BLaER1 treated with 17β-estradiol and CSF1 and Interleukin-3, amounts not matched to agents 10 nM and 100 nM (cell line): ENCODE results near the gene TAS2R7.
"Not testable (repeated sequence)": the region's sequence is repeated elsewhere in the genome, so short reads cannot be mapped to it uniquely, and the experiment has no call there.

Experiments used
- H3K27ac ChIP-seq, 11 experiments: shearing (Covaris generic); formaldehyde crosslinking; 2 replicates each; pipeline ENCODE4 v1.8.1; 2022
- H3K27me3 ChIP-seq, 11 experiments: shearing (Covaris generic); formaldehyde crosslinking; 2 replicates each; pipeline ENCODE4 v1.8.1; 2022
- H3K36me3 ChIP-seq, 11 experiments: shearing (Covaris generic); formaldehyde crosslinking; 2 replicates each; pipeline ENCODE4 v1.8.1; 2022
- H3K4me1 ChIP-seq, 10 experiments: shearing (Covaris generic); formaldehyde crosslinking; 2 replicates each; pipeline ENCODE4 v1.8.1; 2022
- H3K4me2 ChIP-seq, 11 experiments: shearing (Covaris generic); formaldehyde crosslinking; 2 replicates each; pipeline ENCODE4 v1.8.1; 2022
- H3K4me3 ChIP-seq, 10 experiments: shearing (Covaris generic); formaldehyde crosslinking; 2 replicates each; pipeline ENCODE4 v1.8.1; 2022
- H3K9ac ChIP-seq, 11 experiments: shearing (Covaris generic); formaldehyde crosslinking; 2 replicates each; pipeline ENCODE4 v1.8.1; 2022
- H3K9me3 ChIP-seq, 11 experiments: shearing (Covaris generic); formaldehyde crosslinking; replicated peaks in 1 of 11; 2 replicates each; pipeline ENCODE4 v1.8.1; 2022
- H4K20me1 ChIP-seq, 11 experiments: shearing (Covaris generic); formaldehyde crosslinking; 2 replicates each; pipeline ENCODE4 v1.8.1; 2022
- Cebpa-rat ChIP-seq, 11 experiments: shearing (Covaris generic); IDR thresholded peaks; 2 replicates each; pipeline ENCODE4 v1.8.1; 2022

Gene TAS2R7

GRCh38 chr12:10811883-10812536, 9.6 kb upstream of the TAS2R7 start:
- no peak overlapping the region for H3K9ac ChIP-seq
- H3K36me3 ChIP-seq: no peaks in the 10 kb centered on the region
- H3K4me1 ChIP-seq: no peaks in the 10 kb centered on the region
- no peak overlapping the region for H3K27ac ChIP-seq
- H3K4me2 ChIP-seq: no peak overlapping the region
- no peaks in the 10 kb centered on the region for H4K20me1 ChIP-seq
- no peaks in the 10 kb centered on the region; a peak in 1 of 22 replicates for H3K9me3 ChIP-seq
- H3K4me3 ChIP-seq: no peak overlapping the region
- no peaks in the 10 kb centered on the region for H3K27me3 ChIP-seq
- TF ChIP-seq Cebpa-rat (IDR thresholded peaks at IDR 0.05): no peak

DNA sequence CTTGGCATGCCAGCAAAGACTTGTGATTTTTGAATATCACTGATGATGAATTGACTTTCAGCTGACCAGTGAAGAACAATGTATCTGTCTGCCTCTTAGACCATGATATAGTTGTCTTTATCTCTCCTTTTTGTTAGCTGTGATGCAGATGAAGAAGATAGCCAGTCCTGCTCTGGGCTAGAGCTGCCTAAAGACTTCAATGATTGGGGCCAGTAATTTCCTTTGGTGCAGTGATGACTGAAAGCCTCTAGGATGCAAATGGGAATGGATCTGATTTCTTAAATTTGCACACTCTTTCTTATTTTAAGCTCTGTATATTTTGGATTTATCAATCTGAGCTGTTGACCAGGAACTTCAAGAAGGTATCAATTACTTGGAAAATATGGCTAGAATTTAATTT, 7.6 kb upstream of the TAS2R7 start, which contains the start of gene TAS2R9:
Gene TAS2R9, minus strand, starts transcription at position 101 of the 400 bp plus-strand sequence. Its CDS starts 93 bp downstream, at position 8.
- Histone ChIP-seq H3K9me3 (no peaks in the 10 kb centered on the region), H3K4me3 (no peak within 1 kb of the TSS), H3K27me3 (no peaks in the 10 kb centered on the region), H3K9ac (no peak within 1 kb of the TSS), H4K20me1 (no peaks in the 10 kb centered on the region), H3K27ac (no peak within 1 kb of the TSS), H3K4me2 (no peak within 1 kb of the TSS), H3K36me3 (no peaks in the 10 kb centered on the region), H3K4me1 (no peaks in the 10 kb centered on the region)
- no peak for TF ChIP-seq Cebpa-rat (IDR thresholded peaks at IDR 0.05)

DNA sequence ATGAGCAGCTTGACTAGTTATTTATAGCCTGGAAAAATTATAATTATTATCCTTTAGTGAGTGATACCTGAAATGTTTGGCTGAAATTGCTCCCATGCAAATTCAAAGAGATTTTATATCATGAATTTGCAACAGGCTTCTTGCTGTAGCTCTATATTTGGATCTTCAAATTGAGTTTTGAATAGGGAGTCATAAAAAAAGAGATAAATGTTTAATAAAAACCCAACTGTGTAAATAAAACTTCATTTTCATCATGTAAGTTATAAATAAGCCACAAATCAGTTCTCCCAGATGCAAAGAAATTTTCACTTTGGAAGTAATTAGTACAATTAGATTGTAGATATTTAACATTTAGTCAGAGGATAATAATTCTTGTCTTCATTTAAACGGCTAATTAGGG, 4.8 kb upstream of the TAS2R7 start, which contains the start of gene TAS2R8:
Gene TAS2R8, minus strand, starts transcription at position 101 of the 400 bp plus-strand sequence. CDS start 306 bp downstream, outside the sequence.
- H3K36me3 ChIP-seq: no peaks in the 10 kb centered on the region
- no peaks in the 10 kb centered on the region for H3K4me1 ChIP-seq
- H3K4me3 ChIP-seq: no peak within 1 kb of the TSS
- no peak within 1 kb of the TSS for H3K27ac ChIP-seq
- TF ChIP-seq Cebpa-rat (IDR thresholded peaks at IDR 0.05): no peak
- no peak within 1 kb of the TSS for H3K9ac ChIP-seq
- no peaks in the 10 kb centered on the region for H3K27me3 ChIP-seq
- no peak within 1 kb of the TSS for H3K4me2 ChIP-seq
- H3K9me3 ChIP-seq: no peaks in the 10 kb centered on the region
- H4K20me1 ChIP-seq: no peaks in the 10 kb centered on the region

DNA sequence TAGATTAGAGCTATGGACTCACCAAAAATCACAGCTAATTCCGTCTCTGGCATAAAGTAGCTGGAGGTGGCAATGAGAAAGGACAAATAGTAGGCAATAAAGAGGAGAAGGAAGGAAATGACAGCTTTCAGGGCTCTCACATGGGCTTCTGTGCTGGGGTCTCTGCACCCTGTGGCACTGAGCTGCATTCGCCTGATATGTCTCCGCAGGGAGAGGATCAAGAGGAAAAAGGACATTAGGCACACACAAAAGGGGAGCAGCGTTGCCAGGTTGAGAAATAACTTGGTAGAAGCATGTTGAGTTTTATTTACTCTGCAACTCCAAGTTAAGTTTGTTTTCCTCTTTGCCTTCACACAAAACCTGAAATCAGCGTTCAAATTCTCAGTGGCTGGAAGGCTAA, 686 bp downstream of the TAS2R7 start:
- Histone ChIP-seq H3K36me3 (no peaks in the 10 kb centered on the region), H3K27me3 (no peaks in the 10 kb centered on the region), H3K4me3 (no peak overlapping the region), H3K9ac (no peak overlapping the region), H4K20me1 (no peaks in the 10 kb centered on the region), H3K9me3 (no peaks in the 10 kb centered on the region), H3K27ac (no peak overlapping the region), H3K4me2 (no peak overlapping the region), H3K4me1 (no peaks in the 10 kb centered on the region)
- TF ChIP-seq Cebpa-rat (IDR thresholded peaks at IDR 0.05): no peak

- H3K27me3 ChIP-seq: no peaks in the 10 kb centered on the region
- no peaks in the 10 kb centered on the region for H3K4me1 ChIP-seq
- no peak overlapping the region for H3K9ac ChIP-seq
- TF ChIP-seq Cebpa-rat (IDR thresholded peaks at IDR 0.05): no peak
- H3K4me2 ChIP-seq: no peak overlapping the region
- H3K27ac ChIP-seq: no peak overlapping the region
- H4K20me1 ChIP-seq: no peaks in the 10 kb centered on the region
- no peak overlapping the region for H3K4me3 ChIP-seq
- 0 out of 22 replicates have a peak, but pooled peaks cover 0 to 4% (median 0%) of the 10 kb centered on the region in 11 experiments for H3K9me3 ChIP-seq
- no peaks in the 10 kb centered on the region for H3K36me3 ChIP-seq
These were observed 8.2 kb downstream of the TAS2R7 start for GRCh38 chr12:10794222-10794621.

DNA sequence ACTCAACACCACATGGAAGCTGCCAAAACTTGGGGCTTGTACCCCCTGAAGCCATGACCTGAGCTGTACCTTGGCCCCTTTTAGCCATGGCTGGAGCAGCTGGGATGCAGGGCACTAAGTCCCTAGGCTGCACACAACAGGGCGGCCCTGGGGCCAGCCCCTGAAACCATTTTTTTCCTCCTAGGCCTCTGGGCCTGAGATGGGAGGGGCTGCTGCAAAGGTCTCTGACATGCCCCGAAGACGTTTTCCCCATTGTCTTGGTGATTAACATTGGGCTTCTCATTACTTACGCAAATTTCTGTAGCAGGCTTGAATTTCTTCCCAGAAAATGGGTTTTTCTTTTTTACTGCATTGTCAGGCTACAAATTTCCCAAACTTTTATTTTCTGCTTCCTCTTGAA, 10.7 kb downstream of the TAS2R7 start:
- H3K4me3 ChIP-seq, H3K9me3 ChIP-seq, H3K27me3 ChIP-seq, H3K4me2 ChIP-seq, H3K9ac ChIP-seq, H3K27ac ChIP-seq, H4K20me1 ChIP-seq, H3K4me1 ChIP-seq, H3K36me3 ChIP-seq: not testable (repeated sequence)

DNA sequence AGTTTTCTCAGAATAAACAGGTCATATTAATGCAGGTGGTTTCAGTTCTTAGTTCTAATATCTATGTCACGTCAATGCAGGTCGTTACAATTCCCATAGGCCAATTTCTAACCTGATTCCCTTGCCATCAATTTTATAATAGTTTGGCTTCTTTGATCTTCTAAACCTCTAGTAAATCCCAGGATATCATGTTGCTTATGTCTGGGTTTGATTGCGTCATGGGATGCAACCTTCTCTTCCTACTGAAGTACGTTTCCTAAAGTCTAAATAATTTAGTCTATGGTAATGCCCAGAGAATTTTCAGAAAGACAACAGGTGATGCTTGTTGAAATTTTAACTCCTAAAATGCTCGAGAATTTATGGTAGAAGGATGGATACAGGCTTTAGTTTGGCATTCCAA, 19.2 kb downstream of the TAS2R7 start:
- TF ChIP-seq Cebpa-rat (IDR thresholded peaks at IDR 0.05): no peak
- Histone ChIP-seq H3K27ac (no peak overlapping the region), H3K4me3 (no peak overlapping the region), H3K9me3 (no peaks in the 10 kb centered on the region), H3K4me1 (peaks cover 0 to 6% (median 0%) of the 10 kb centered on the region in 10 experiments; a peak in 2 of 20 replicates), H3K9ac (no peak overlapping the region), H3K36me3 (no peaks in the 10 kb centered on the region), H3K27me3 (no peaks in the 10 kb centered on the region), H3K4me2 (no peak overlapping the region), H4K20me1 (no peaks in the 10 kb centered on the region)

- no peaks in the 10 kb centered on the region for H4K20me1 ChIP-seq
- no peaks in the 10 kb centered on the region for H3K36me3 ChIP-seq
- H3K4me1 ChIP-seq: no peaks in the 10 kb centered on the region
- no peaks in the 10 kb centered on the region for H3K27me3 ChIP-seq
- H3K4me2 ChIP-seq: no peak overlapping the region
- no peak overlapping the region for H3K27ac ChIP-seq
- H3K9ac ChIP-seq: no peak overlapping the region
- no peak for TF ChIP-seq Cebpa-rat (IDR thresholded peaks at IDR 0.05)
- H3K9me3 ChIP-seq: no peaks in the 10 kb centered on the region
- no peak overlapping the region for H3K4me3 ChIP-seq
These were observed 23.3 kb downstream of the TAS2R7 start for GRCh38 chr12:10779103-10779502.

DNA sequence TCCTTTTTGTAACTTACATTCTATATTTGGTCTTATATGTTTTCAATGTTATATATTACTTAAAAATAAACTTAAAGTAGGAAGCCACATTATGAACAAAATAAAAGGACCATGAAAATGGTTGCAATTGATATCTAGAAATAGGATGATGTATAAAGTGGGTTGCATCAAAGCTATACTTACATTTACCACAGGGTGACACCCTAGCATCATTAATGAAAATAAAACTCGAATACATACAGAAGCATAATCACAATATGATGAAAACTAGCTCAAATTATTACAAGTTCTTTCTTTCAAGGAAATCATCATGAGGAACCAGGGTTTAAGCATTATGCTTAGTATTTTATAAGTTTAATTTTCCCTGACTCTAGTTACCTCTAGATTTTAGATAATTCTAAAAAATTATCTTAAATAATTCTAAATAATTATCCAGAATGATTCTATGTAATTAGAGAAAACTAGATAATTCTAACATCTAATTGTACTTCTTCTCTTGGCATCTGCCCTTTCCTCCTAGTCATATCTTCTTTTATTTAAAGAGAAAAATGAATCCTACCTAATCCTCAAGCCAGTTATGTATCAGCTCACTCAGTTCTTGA, 31.2 kb downstream of the TAS2R7 start:
- H3K36me3 ChIP-seq: no peaks in the 10 kb centered on the region
- H4K20me1 ChIP-seq: no peaks in the 10 kb centered on the region
- no peaks in the 10 kb centered on the region for H3K9me3 ChIP-seq
- no peak overlapping the region for H3K27ac ChIP-seq
- no peaks in the 10 kb centered on the region for H3K27me3 ChIP-seq
- TF ChIP-seq Cebpa-rat (IDR thresholded peaks at IDR 0.05): no peak
- H3K9ac ChIP-seq: no peak overlapping the region
- no peaks in the 10 kb centered on the region for H3K4me1 ChIP-seq
- no peak overlapping the region for H3K4me2 ChIP-seq
- H3K4me3 ChIP-seq: no peak overlapping the region

DNA sequence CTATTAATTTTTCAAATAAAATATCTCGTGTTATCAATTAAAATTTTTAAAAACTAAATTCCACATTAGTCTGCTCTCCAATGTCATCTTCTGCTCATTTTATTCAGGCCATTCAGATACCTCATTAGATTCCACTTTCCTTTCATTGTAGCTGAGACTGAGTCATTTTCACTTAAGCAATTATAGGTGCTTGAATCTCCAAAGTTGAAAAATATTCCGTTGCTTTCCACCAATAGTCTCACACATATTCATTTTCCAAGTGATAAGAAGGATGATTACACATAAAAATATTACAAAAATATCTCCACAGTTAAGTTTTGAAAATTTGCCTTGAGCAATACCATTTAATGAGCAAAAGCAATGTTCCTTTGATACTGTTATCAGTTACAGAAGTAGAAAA, 42.8 kb downstream of the TAS2R7 start:
- TF ChIP-seq Cebpa-rat (IDR thresholded peaks at IDR 0.05): no peak
- H3K4me1 ChIP-seq: no peaks in the 10 kb centered on the region
- no peaks in the 10 kb centered on the region for H3K27me3 ChIP-seq
- no peak overlapping the region for H3K9ac ChIP-seq
- no peak overlapping the region for H3K4me2 ChIP-seq
- peaks cover 23 to 26% (median 23%) of the 10 kb centered on the region in 11 experiments for H3K9me3 ChIP-seq
- no peak overlapping the region for H3K27ac ChIP-seq
- no peak overlapping the region for H3K4me3 ChIP-seq
- no peaks in the 10 kb centered on the region for H4K20me1 ChIP-seq
- H3K36me3 ChIP-seq: peaks cover 0 to 2% (median 0%) of the 10 kb centered on the region in 11 experiments; a peak in 1 of 22 replicates
